Prostate gland (tissue), 2 donors: ENCODE results near the gene RFX2. TPM values are rescaled to one million over a fixed set of nuclear protein-coding genes. Genes with fewer than 3 reads are reported as not detected.

Source experiments
- DNase-seq: peaks from one replicate; pipeline ENCODE4 v3.0.0-alpha.2; 2019; ENCODE audit warnings: low spot score
- H3K27ac ChIP-seq, 2 donors: fragments of 200-600 bp; sonication (generic); 2 replicates each; pipeline ENCODE4 v1.5.1; 2017 to 2019
- H3K27me3 ChIP-seq: fragments of 200-600 bp; sonication (generic); replicated peaks from 2 replicates; pipeline ENCODE4 v1.5.1; 2019; ENCODE audit not compliant: insufficient read depth
- H3K36me3 ChIP-seq, 2 donors: fragments of 200-600 bp; sonication (generic); 1 replicate in 1 of 2; 2 replicates in 1 of 2; pipeline versions ENCODE4 v1.5.1 to v1.8.1; 2017 to 2019
- H3K4me1 ChIP-seq: fragments of 200-600 bp; sonication (generic); replicated peaks from 2 replicates; pipeline ENCODE4 v1.5.1; 2019
- H3K4me3 ChIP-seq, 2 donors: fragments of 200-600 bp; sonication (generic); 2 replicates each; pipeline ENCODE4 v1.5.1; 2017 to 2019
- H3K9me3 ChIP-seq: fragments of 200-600 bp; sonication (generic); 2 replicates; pipeline ENCODE4 v1.5.1; 2017
- POLR2A ChIP-seq: fragments of 450-650 bp; IDR thresholded peaks from one replicate; pipeline ENCODE4 v1.6.1; 2016; ENCODE audit warnings: antibody characterized with exemption, mild to moderate bottlenecking
- POLR2AphosphoS5 ChIP-seq: sonication (generic); formaldehyde crosslinking; IDR thresholded peaks from one replicate; pipeline ENCODE4 v1.6.1; 2017; ENCODE audit warnings: antibody characterized with exemption
- WGBS: methylation state at CpG from one replicate; pipeline ENCODE4 v1.1.5; 2018; 5-methylcytosine and 5-hydroxymethylcytosine counted together
- intact Hi-C: fragments of 100-400 bp; cut with DNase I; formaldehyde crosslinking; loops from one replicate; pipeline ENCODE4 v1.14.2; 2022
- total RNA-seq, 2 donors: library from RNA; depleted of rRNA; stranded (reverse); fragments of >200 nt; gene quantifications; one replicate each; pipeline ENCODE4 v1.1.0, GENCODE V29; 2016
- TF ChIP-seq, protein P1 (sequence below), 4 experiments: fragments of 200-600 bp in 2 of 4; fragments of 450-650 bp in 2 of 4; sonication (generic) in 2 of 4; IDR thresholded peaks; 1 replicate in 3 of 4; 2 replicates in 1 of 4; pipeline ENCODE4 v1.5.1; 2016 to 2019; ENCODE audit warnings: antibody characterized with exemption in 4 of 4, mild to moderate bottlenecking in 2 of 4, moderate library complexity in 2 of 4

The RFX2 gene
- total RNA-seq, 2 donors from 2014 or later = 13.4 to 25.3 TPM

- H3K36me3 ChIP-seq = no peaks in the 10 kb centered on the region
- no peaks in the 10 kb centered on the region for H3K9me3 ChIP-seq
- 69% methylated on average over 3 of the region's 3 CpGs for WGBS
- no peak for DNase-seq
- no peak overlapping the region for H3K27ac ChIP-seq
- TF ChIP-seq POLR2AphosphoS5 (no peak), POLR2A (no peak)
- TF ChIP-seq, protein P1, sequence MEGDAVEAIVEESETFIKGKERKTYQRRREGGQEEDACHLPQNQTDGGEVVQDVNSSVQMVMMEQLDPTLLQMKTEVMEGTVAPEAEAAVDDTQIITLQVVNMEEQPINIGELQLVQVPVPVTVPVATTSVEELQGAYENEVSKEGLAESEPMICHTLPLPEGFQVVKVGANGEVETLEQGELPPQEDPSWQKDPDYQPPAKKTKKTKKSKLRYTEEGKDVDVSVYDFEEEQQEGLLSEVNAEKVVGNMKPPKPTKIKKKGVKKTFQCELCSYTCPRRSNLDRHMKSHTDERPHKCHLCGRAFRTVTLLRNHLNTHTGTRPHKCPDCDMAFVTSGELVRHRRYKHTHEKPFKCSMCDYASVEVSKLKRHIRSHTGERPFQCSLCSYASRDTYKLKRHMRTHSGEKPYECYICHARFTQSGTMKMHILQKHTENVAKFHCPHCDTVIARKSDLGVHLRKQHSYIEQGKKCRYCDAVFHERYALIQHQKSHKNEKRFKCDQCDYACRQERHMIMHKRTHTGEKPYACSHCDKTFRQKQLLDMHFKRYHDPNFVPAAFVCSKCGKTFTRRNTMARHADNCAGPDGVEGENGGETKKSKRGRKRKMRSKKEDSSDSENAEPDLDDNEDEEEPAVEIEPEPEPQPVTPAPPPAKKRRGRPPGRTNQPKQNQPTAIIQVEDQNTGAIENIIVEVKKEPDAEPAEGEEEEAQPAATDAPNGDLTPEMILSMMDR (IDR thresholded peaks at IDR 0.05) = no peak
- no peaks in the 10 kb centered on the region for H3K27me3 ChIP-seq
- intact Hi-C loops = no loop called here
- H3K4me1 ChIP-seq = peaks cover 18% of the 10 kb centered on the region
- H3K4me3 ChIP-seq = no peak overlapping the region
Observed at GRCh38 chr19:5950741-5951140, 159.6 kb downstream of the RFX2 start.

DNA sequence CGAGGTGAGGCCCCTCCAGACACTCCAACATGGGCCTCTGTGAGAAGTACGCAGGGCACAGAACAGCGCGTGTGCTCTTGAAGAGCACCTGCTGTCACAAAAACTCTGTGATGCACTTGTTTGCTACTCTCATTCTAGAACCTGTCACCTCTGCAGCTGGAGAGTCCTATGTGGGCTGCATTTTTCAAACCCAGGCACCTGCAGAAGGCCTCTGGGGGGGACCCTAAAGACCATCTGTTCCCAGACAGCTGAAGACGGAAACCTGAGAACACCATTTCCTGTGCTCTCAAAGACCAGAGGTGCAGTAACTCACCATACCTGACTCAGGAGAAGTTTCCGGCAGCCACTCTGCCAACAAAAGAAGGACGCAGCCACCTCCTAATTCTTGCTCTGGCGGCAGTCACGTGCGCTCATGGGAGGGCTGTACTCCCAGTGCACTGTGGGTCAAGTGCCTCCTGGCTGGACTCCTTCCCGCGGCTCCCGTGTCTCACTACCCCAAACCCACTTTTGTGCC, 160.5 kb downstream of the RFX2 start:
- Histone ChIP-seq H3K4me1 (peaks cover 13% of the 10 kb centered on the region), H3K4me3 (no peak overlapping the region), H3K27ac (no peak overlapping the region), H3K27me3 (no peaks in the 10 kb centered on the region), H3K9me3 (no peaks in the 10 kb centered on the region), H3K36me3 (no peaks in the 10 kb centered on the region)
- no peak for DNase-seq
- TF ChIP-seq POLR2A = no peak
- no peak for TF ChIP-seq POLR2AphosphoS5
- TF ChIP-seq, protein P1 (IDR thresholded peaks at IDR 0.05) = no peak
- WGBS = 78% methylated on average over 13 of the region's 13 CpGs
- intact Hi-C loops = no loop called here

DNA sequence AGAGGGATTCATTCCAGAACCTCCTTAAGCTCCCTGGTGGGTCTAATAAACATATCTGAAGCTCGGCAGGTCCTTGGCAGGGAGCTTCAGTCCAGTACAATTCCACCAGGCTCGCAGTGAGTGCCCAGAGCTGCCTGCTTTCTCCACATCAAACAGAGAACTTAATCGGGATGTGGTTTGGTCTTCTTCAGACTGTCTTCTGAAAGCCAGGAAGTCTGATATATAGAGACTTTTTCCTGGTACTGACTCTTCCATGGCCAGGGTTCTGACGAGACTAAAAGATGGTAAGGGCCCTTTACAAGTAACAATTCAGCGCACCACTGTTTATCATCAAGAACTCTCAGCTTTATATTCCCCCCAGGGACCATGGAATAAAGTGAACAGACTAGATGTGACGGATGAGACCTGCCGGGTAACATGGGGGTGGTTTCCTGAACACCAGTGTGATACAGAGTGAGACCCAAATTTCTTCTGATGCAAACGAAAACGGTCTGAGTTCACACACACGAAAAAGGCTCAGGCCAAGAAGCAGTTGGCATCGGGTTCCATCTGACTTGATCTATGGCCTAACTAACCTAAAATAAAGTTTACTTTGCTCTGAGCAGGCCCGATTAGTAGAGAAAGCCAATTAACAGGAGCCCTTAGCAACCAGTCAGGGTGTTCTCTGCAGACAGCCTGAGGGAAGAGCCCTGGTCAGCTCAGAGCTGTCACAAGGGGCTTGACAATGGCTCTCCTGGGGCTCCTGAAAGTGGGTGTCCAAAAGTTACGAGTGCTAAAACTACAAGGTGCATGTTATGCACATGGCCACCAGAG, 161.3 kb downstream of the RFX2 start:
- Histone ChIP-seq H3K9me3 (no peaks in the 10 kb centered on the region), H3K36me3 (no peaks in the 10 kb centered on the region), H3K4me3 (no peak overlapping the region), H3K27ac (peak overlapping the region; percentile 6 to 19), H3K27me3 (no peaks in the 10 kb centered on the region), H3K4me1 (peaks cover 6% of the 10 kb centered on the region)
- DNase-seq = no peak
- intact Hi-C loops = no loop called here
- WGBS = 44% methylated on average over 13 of the region's 13 CpGs
- TF ChIP-seq, protein P1 (IDR thresholded peaks at IDR 0.05) = no peak
- TF ChIP-seq POLR2AphosphoS5 = no peak
- no peak for TF ChIP-seq POLR2A

- H3K4me1 ChIP-seq = no peaks in the 10 kb centered on the region
- no peaks in the 10 kb centered on the region for H3K36me3 ChIP-seq
- H3K27me3 ChIP-seq = no peaks in the 10 kb centered on the region
- no peaks in the 10 kb centered on the region for H3K9me3 ChIP-seq
- TF ChIP-seq POLR2AphosphoS5 (no peak), POLR2A (no peak)
- TF ChIP-seq, protein P1 (IDR thresholded peaks at IDR 0.05) = no peak
- WGBS = 54% methylated on average over 13 of the region's 13 CpGs
- intact Hi-C loops = no loop called here
- H3K27ac ChIP-seq = peak overlapping the region in 1 of 2 donors; percentile 19
- DNase-seq = no peak
- no peak overlapping the region for H3K4me3 ChIP-seq
Observed at GRCh38 chr19:5947435-5947834, 162.9 kb downstream of the RFX2 start.

DNA sequence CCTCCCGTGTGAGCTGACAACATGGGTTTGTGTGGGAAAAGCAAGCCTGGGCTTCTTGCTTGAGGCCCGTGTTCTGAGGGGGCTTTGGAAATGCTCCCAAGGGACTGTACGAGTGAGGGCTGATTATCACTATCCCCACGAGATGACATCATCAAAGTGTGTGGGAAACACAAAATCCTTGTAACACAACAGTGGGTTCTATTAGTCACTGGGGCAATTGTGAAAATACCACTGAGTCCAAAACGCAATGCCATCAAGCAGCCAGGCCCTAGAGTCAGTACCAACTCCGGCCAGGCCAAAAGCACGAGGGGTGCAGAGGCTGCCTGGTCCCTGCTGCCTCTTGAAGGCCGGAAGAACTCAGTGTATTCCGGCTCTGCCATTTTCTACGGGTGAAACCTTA, 166.7 kb downstream of the RFX2 start:
- DNase-seq = no peak
- Histone ChIP-seq H3K9me3 (no peaks in the 10 kb centered on the region), H3K27me3 (no peaks in the 10 kb centered on the region), H3K4me1 (no peaks in the 10 kb centered on the region), H3K4me3 (no peak overlapping the region), H3K36me3 (peaks cover 0 to 4% of the 10 kb centered on the region in 2 donors), H3K27ac (no peak overlapping the region)
- TF ChIP-seq, protein P1 (IDR thresholded peaks at IDR 0.05) = no peak
- TF ChIP-seq POLR2AphosphoS5 = no peak
- TF ChIP-seq POLR2A = no peak
- WGBS = 81% methylated on average over 10 of the region's 10 CpGs
- intact Hi-C loops = no loop called here
